Suprapubic skin (tissue), 3 donors: ENCODE data around the gene EPC2.

ENCODE experiments used
- CTCF ChIP-seq, 2 donors: fragments of 200-600 bp in 1 of 2; fragments of 450-650 bp in 1 of 2; sonication (generic) in 1 of 2; IDR thresholded peaks; one replicate each; pipeline ENCODE4 v1.5.1; 2016 to 2019; ENCODE audit warnings: antibody characterized with exemption in 2 of 2, mild to moderate bottlenecking in 1 of 2, moderate library complexity in 1 of 2
- POLR2A ChIP-seq, 2 donors: fragments of 450-650 bp; IDR thresholded peaks; one replicate each; pipeline ENCODE4 v1.6.1; 2017; ENCODE audit warnings: antibody characterized with exemption in 2 of 2, mild to moderate bottlenecking in 2 of 2, moderate library complexity in 2 of 2

- peak in 1 of 2 donors; percentile 38 for TF ChIP-seq CTCF (IDR thresholded peaks at IDR 0.05)
- TF ChIP-seq POLR2A (IDR thresholded peaks at IDR 0.05), result no peak
These were observed 29.8 kb downstream of the EPC2 start for GRCh38 chr2:148674063-148675020.
